ENCODE data around the gene VAX1.
"Not testable (repeated sequence)": the region's sequence is repeated elsewhere in the genome, so short reads cannot be mapped to it uniquely, and the experiment has no call there.

The VAX1 gene

DNA sequence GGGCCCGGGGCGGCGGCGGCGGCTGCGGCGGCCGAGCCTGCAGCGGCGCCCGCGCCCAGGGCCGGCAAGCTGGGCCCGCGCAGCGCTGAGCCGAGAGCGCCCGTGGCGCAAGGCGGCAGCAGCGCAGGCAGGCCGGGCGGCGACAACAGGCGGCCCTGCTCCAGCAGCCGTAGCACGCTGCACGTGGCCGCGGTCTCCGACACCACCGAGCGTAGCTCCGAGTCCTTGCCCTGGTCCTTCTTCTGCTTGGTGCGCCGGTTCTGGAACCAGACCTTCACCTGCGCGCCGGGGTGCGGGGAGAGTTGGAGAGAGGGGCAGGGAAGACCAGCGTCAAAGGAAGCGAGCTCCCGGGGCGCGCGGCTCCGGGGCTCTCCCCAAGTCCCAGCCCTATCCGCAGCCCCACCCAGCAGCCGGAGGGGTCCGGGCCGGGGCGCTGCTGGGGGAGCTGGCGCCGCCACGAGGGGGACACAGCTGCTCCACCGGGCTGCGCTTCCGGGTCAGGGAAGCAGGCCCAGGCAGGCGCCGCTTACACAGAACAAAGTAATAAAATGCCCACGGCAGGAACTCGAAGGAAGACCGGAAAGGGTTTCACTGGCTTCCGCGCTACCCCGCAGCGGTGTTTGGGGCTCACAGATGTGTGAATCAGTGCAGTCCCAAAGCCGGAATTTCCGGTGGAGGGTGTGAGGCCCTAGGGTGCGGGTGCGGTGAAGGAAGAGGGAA lies 3.6 kb downstream of the VAX1 start:
- DNase-seq (ENCODE audit: low read depth in 3 of 3): no peak

DNA sequence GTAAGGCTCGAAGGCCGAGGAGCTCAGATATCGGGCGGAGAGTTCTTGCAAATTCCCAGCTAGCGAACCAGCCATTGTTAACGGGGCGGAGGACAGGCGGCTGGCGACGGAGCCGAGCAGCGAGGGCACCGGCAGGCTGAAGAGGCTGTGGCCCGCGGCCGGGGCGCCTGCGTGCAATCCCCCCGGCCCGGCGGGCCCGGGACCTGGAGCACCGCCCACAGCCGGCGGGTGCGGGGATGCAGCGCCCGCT lies 4.1 kb downstream of the VAX1 start:
- no peak for DNase-seq (ENCODE audit: low read depth in 3 of 3)

DNA sequence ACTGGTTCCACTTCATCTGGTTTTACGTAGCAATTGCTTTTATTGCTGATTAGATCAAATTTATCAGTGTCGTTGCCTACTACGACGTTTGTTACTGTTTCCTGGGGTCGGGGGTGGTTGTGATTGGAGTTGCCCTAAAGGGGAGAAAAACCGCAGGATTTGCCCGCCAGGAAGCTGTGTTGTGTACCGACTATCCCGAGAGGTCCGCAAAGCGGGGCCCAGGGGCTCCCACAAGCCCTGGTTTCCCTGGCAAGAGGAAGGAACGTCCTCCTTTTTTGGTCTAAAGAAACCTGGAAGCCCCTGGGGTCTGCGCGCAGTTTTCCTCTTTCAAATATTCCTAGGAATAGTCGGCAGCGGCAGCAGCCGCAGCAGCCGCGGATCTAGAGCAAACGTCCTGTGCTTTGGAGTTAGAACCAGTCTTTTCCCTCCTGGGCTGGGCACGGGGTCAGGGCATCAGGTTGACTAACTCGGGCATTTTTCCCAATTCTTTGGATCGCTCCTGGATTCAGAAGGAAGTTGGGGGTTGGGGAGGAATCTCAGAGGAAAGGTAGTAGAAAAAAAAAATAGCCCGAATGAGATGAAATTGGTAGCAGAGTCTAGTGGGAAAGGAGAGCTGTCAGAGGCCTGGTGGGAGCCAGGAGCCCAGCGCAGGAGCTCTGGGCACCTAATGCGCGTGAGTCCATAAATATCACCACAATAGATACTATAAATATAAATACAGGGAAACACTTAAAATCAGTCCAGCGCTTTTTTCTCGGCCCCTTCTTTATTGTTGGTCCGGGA lies 4.6 kb downstream of the VAX1 start:
- DNase-seq (ENCODE audit: low read depth in 3 of 3): no peak

DNA sequence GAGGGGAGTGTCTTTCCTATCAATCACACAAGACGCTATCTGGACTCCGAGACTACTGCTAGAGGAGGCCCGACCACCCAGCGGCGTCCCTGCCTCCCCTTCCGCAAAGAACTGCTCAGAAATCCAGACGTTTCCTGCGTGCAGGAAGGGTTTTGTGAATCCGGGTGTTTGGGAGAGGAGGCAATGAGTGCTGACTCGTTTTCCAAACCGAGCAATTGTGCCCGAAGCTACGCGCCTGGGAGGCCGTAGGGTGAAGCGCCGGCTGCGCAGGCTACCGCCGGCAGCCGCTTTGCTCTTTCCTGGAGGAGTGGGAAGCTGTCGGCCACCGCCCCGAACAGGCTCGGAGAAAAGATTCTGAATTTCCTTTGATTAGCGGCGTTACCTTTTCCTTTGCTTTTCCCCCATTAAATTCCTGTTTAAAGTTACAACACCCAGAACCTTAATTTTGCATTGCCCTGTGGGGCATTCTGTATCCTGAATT lies 5.3 kb downstream of the VAX1 start:
- no peak for DNase-seq (ENCODE audit: low read depth in 3 of 3)

DNA sequence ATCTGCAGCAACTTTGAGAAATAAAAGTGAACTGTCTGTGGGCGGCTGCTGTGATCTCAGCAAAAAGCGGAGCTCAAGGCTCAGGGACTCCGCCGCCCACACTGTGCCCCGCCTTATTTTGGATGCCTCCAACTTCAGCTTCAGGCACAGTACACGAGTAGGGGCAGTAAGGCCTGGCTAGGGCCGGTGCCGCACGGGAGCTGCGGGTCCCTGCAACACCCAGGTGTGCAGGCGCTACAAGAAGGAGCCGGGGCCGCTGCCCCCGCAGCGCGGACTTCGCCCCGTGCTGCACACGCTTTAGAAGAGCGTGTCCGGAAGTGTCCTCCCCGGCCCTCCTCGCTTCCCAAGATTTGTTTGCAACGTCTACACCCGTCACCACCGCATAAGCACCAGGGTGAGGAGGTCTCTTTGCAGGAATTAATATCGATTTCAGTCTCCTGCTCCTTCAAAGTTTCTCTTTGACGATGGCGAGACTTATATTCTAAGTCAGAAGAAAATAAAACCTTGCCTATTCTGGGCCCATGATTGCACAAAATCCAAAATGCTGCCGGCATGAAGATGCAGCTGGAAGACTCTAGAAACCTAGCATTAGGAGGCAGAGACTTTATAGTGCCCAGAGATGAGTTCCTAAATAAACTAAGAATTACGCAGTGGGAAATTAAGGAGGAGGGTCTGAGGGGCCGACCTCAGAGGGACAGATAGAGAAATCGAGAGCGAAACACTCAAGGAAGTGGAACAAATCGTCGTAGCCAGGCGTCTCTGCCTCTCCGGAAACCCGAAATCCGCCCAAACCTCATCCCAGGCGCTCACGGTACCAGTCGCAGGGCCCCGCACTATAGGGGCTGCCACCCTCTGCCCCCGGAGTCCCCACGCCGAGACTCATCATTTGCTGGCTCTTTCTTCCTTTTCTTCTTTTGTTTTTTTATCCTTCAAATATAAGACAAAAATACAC lies 6.4 kb downstream of the VAX1 start:
- DNase-seq (ENCODE audit: low read depth in 3 of 3): no peak

DNA sequence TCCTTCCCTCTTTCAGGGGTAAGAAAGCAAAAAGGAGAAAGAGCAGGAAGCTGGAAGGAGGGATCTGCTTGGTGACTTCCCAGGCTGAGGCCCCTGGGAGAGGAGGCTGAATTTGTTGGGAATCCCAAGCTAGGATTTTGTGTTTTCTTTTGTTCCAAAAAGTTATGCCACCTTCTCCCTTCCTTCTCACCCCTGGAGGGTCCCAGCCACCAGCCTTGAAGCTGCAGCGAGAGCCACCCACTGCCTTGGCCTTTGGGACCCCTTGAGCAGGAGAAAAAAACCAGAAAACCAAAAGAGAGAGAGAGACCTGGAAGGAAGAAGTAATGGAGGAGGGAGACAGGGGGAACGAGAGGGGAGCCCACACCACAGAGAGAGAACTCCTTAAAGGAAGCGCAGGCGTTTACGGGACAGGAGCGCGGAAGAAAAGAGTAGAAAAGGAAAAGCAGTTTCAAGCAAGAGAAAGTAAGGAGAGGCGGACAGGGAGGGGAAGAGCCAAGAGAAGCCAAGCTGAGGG lies 7.2 kb downstream of the VAX1 start:
- no peak for DNase-seq (ENCODE audit: low read depth in 3 of 3)

DNA sequence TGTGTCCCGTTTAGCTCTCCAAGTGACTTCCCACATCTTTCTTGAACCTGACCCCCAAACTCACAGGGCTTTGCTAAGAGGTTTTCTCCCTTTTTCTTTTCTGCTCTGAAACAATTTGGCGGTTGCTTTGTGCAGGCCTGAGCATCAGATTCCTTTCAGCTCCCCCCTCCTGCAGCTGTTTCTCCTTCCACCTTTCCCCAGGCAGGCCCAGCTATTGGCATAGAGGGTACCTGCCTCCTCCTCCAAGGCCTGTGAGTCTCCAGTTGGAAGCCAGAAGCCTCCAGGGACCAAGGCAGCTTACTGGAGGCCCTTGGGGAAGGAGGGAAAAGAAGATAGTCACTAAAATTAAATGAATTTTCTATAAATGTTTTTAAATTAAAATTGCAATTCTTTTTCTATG lies 7.7 kb downstream of the VAX1 start:
- DNase-seq (ENCODE audit: low read depth in 3 of 3): no peak

DNA sequence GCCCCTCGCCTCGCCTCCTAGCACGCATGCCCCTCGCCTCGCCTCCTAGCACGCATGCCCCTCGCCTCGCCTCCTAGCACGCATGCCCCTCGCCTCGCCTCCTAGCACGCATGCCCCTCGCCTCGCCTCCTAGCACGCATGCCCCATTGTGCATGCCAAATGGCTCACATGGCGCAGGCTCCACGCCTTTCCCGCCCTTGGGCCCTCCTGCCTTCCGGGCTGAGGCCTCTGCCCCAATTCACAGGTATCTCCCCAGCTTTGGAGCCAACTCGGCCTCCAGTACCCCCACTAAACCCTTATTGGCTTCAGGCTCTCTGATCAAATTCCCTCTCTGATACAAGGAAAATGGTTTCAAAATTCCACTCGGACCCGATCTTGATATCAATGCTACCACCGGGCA lies 11.4 kb downstream of the VAX1 start:
- not testable (repeated sequence) for DNase-seq (ENCODE audit: low read depth in 3 of 3)

DNA sequence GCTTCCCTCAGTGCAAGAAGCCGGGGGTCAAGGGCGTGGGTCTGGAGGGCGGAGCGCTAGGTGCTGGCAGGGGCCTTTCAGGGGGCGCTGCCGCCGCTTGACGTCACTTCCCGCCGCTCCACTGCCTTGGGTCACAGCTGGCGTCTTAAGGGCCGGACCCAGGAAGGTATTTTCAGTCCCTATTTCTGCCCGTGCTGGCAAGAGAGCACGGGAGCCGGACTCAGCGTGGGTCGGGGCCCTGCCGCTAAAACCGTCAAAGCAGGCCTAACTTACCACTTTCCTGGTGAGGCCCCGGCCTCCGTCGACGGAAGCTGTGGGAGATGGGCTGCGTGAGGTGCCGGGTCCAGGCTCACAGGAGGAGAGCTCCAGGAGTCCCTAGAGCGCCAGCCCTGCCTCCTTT lies 12.0 kb downstream of the VAX1 start:
- DNase-seq (ENCODE audit: low read depth in 3 of 3): no peak

DNA sequence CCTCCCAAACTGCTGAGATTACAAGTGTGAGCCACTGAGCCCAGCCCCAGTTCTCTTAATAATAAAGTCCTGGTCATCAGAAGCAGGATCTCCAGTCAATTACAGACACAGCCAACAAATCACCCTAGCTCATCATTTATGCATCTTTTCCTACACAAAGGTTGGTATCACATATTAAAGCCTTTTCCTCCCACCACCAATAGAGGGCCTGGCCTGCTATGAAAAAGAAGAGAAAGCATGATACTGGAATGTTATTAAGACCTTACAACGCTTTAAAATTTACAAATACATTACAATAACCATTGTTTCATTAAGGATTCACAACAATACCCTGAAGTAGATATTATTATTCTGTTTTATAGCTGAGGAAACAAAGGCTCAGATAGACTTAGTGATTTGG lies 25.9 kb downstream of the VAX1 start:
- DNase-seq (ENCODE audit: low read depth in 3 of 3): no peak

DNA sequence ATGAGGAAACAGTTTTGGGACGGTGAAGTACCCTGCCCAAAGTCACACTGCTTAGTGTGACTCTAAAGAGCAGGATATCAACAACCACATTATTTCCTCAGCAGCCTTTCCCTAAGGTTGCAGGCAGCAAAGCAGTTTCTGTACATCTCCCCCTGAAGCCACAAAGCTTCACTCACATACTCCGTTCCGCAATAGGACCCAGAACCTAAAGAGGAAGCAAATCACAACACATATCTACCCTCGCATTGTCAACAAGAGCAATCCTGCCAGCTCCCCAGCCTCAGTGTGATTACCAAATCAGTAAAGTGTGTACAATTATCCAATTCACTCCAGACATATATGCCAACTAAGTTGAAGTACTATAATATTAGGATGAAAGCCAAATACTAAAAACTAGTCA lies 30.8 kb downstream of the VAX1 start:
- DNase-seq (ENCODE audit: low read depth in 3 of 3): no peak

DNA sequence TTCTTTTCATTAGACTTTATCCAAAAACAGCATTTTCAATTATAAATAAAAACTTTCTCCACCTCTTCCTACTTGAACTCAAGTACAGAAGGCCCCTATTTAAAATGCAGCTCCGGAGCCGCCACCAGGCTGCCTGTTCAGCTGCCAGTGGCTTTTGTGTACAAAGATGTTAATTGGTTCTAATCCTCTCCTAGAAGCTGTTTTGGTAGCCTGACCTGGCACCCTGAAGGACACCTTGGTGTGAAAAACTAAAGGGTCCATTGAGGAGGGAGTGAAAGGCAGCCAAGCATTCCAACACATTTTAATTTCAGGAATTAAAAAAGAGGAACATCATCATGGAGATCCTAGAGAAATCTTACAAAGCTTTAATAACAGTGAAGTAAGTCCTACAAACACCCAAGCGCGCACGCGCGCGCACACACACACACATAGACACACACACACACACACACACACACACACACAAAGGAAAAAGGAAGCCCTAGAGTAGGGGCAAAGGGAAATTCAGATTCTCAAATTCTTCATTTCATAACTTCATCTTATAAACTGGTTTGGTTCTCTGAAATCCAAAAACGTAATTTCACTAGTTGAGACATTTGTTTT lies 41.4 kb downstream of the VAX1 start:
- no peak for DNase-seq (ENCODE audit: low read depth in 3 of 3)

DNA sequence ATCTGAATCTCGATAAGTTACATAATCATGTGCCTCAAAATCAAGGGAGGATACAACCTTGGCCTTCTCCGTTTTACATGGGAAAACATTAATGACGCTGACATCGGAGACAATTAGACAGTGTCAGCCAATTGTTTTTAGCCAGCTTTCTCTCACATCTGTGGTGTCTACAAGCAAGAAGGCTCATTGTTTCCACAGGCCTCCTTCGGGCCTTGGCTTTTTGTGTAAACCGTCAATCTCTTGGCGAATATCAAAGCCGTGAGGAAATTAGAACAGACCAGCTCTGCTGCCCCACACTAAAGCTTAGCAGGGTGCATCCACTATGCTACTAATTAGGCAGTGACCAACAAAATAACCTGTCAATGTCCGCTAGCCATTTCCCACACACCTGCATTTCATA lies 43.2 kb downstream of the VAX1 start:
- no peak for DNase-seq (ENCODE audit: low read depth in 3 of 3)

DNA sequence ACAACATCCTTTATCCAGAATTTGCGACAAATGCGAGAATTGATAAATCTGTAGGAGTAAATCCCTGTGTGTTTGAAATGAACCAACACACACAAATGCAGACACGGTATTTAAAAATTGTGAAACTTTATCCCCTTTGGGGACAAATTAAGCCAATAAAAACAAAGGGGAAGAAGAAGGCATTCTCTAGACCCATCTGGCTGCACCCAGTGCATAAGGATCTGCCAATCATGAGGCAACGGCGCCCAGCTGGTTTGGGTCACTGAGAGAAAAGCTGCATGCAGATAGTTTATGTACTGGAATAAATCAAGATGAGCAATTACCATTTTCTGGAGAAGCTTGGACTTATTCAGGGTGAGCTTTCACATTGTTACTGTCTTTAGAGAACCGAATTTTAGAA lies 45.7 kb downstream of the VAX1 start:
- DNase-seq (ENCODE audit: low read depth in 3 of 3): no peak

DNA sequence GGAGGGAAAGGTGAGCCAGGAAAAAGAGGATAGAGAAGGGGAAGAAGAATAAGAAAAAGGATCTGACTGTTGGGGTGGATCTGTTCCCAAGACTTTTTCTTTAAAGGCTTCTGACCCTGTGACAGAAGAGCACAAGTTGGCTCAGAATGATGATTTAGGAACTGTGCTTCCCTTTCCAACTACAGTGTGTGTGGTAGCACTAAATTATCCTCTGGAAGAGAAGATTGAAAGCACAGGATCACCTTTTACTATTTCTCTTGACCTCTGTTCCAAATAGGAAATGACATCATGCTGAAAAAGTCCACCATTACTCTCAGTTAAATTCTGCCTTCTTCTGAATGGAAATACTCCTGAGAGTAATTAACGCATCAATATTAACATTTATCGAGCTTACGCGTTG lies 47.2 kb downstream of the VAX1 start:
- DNase-seq (ENCODE audit: low read depth in 3 of 3): no peak

DNA sequence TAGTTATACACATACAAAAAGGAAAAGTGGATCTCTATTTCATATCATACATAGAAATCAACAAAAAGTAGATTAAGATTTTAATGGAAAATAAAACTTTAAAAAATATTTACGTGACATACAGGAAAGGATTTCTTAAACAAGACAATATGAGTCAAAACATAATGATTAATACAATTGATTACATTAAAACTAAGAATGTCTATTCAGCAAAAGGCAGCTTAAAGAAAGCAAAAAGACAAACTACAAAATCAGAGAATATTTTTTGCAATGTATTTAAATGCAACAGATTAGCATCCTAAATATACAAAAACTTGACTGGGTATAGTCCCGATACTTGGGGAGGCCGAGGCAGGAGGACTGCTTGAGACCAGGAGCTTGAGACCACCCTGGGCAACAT lies 50.5 kb downstream of the VAX1 start:
- no peak for DNase-seq (ENCODE audit: low read depth in 3 of 3)

DNA sequence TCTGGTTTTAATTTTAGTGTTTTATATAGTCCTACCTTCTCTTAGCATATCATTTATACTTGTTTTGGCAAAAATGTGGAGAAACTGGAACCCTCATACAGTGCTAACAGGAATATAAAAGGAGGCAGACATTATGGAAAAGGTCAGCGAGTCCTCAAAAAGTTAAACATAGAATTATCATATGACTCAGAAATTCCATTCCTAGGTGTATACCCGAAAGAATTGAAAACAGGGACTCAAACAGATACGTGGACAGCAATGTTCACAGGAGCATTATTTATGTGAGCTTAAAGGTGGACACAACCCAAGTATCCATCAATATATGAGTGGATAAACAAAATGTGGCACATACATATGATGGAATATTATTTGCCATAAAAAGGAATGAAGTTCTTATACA lies 51.5 kb downstream of the VAX1 start:
- DNase-seq (ENCODE audit: low read depth in 3 of 3): no peak

DNA sequence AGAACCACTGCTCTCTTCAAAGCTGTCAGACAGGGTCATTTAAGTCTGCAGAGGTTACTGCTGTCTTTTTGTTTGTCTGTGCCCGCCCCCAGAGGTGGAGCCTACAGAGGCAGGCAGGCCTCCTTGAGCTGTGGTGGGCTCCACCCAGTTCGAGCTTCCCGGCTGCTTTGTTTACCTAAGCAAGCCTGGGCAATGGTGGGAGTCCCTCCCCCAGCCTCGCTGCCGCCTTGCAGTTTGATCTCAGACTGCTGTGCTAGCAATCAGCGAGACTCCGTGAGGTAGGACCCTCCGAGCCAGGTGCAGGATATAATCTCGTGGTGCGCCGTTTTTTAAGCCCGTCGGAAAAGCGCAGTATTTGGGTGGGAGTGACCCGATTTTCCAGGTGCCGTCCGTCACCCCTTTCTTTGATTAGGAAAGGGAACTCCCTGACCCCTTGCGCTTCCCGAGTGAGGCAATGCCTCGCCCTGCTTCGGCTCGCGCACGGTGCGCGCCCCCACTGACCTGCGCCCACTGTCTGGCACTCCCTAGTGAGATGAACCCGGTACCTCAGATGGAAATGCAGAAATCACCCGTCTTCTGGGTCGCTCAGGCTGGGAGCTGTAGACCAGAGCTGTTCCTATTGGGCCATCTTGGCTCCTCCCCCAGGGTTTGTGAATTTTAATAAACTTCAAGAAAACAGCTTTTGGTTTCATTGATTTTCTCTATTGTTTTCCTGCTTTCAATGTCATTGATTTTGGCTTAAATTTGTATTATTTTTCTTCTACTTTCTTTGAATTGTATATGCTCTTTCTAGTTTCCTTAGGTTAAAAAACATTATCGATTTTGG lies 53.4 kb downstream of the VAX1 start:
- DNase-seq (ENCODE audit: low read depth in 3 of 3): not testable (repeated sequence)

All from stimulated activated CD4-positive, alpha-beta T cell treated with anti-CD3 and anti-CD28 coated beads, TNF-alpha, amount 100 ng/mL, for 48 hours (primary cell).